Activated T-cell treated with anti-CD3 and anti-CD28 coated beads for 1 hour (primary cell): Measurements from ENCODE around the gene NTF4.
A peak's percentile ranks its signal among the peaks of the same experiment; 100 is the strongest.
"Not testable (repeated sequence)": the region's sequence is repeated elsewhere in the genome, so short reads cannot be mapped to it uniquely, and the experiment has no call there.

Experiments
- DNase-seq: peaks from one replicate; pipeline ENCODE4 v3.0.0-alpha.2; 2020; ENCODE audit warnings: low read depth

Gene NTF4

DNA sequence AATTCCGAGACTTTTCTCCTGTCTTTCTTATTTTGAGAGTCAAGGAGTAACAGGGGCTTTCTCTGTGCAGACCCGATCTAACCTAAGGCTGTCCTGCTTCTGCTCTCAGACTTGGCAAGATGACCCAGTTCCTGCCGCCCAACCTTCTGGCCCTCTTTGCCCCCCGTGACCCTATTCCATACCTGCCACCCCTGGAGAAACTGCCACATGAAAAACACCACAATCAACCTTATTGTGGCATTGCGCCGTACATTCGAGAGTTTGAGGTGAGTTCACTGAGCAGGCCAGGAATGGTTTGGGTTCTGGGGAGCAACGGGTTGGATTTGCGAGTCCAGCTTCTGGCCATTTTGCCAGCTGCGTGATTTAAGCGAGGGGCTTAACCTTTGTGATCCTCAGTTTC, 21.7 kb upstream of the NTF4 start:
- DNase-seq: no peak

DNA sequence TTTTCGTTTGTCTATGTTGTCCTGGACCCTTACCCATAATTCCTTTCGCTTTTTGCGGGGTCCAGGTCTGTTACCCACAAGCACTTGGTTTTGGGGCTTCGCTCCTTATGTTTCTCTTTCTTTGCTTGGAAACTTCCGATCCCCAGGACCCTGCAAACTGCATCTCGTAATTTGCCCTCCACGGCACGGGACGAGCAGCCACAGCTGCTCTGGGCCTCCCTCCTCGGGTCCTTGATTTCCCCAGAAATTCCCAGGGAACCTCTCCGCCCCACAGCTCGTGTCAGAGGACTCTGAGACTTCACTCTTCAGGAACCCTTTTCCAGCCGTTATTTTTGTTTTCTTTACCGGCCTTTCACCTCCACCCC, 21.2 kb upstream of the NTF4 start:
- DNase-seq: no peak

DNA sequence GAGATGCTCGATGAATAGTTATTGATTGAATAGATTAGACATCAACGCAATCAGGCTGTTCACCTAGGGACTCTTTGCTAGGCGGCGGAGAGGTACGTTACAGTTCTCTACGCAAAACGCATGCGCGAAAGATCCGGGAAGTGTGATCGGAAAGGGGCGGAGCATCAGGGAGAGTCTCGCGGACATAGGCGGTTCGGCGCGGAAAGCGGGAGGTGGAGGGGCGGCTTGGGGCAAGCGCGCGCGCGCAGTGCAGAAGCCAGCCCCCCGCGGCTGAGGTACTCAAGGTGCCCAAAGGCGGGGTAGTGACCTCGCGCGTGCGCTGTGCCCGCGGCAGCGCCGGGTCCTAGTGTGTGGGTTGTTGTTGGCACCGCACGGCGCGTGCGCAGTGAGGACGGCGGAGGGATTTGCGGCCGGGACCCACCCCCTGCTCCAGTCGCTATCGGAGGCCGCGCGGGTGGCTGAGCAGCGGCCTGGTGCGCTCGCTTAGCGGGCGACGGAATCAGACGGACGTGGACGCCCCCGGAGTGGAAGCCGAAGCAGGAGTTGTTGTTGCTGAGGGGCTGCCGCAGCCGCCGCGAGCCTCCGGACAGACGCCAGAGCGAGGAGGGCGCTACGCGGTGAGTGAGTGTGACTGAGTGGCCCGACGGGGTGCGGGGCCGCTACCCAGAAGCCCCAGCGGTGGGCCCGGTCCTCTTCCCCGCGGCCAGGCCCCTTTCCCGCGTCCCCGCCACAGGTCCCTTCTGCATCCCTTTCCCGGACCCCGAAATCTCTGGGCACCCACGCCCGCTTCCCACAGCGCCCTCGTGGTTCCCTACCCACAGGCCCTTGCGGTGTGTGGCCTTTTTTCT, 20.6 kb upstream of the NTF4 start, which contains the start of gene SNRNP70:
Gene SNRNP70, plus strand, starts transcription at position 432 of the 848 bp plus-strand sequence. CDS start 964 bp downstream, outside the sequence.
- DNase-seq: peak; percentile 98

DNA sequence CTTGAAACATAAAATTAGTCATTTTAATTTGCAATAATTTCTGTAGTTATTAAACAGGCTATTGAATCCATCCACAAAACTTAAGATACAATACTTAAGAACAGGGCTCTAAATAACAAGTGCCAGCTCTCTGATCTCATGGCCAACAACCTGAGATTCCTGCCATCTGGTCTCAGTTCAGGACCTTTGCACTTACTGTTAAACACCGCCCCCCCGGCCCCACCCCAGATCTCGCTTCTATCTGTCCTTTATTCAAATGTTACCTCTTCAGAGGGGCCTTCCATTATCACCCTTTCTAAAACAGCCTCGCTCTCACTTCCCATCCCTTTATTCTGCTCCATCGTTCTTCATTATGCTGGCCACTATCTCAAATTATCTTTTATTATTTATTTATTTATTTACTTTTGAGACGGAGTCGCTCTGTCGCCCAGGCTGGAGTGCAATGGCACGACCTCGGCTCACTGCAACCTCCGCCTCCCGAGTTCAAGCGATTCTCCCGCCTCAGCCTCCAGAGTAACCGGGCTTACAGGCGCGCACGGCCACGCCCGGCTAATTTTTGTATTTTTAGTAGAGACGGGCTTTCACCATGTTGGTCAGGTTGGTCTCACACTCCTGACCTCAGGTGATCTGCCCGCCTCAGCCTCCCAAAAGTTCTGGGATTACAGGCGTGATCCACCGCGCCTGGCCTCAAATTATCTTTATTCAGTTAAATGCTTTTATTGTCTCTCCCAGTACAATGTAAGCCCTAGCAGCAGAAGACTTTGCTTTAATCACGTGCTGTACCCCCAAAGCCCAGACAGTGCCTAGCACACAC, 19.8 kb upstream of the NTF4 start:
- no peak for DNase-seq

DNA sequence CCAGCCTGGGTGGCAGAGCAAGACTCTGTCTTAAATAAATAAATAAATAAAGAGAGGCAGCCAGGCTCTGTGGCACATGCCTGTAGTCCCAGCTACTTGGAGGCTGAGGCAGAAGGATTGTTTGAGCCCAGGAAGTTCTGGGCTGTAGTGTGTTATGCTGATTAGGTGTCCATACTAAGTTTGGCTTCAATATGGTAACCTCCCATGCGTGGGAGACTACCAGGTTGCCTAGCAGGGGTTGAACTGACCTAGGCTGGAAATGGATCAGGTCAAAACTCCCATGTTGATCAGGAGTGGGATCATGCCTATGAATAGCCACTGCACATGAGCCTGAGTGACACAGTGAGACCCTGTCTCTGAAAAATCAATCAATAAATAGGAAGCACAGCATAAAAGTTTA, 16.7 kb upstream of the NTF4 start:
- no peak for DNase-seq

DNA sequence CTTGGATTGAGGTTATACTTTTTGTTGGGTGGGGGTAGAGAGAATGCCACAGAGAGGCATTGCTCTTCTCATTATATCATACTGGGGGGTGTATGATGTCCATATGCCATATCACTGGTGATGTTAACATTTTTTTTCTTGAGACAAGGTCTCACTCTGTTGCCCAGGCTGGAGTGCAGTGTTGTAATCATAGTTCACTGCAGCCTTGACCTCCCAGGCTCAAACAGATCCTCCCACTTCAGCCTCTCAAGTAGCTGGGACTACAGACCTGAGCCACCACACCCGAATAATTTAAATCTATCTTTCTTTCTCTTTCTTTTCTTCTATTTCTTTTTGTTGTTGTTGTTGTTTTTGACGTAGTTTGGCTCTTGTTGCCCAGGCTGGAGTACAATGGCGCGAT, 15.8 kb upstream of the NTF4 start:
- DNase-seq: no peak

DNA sequence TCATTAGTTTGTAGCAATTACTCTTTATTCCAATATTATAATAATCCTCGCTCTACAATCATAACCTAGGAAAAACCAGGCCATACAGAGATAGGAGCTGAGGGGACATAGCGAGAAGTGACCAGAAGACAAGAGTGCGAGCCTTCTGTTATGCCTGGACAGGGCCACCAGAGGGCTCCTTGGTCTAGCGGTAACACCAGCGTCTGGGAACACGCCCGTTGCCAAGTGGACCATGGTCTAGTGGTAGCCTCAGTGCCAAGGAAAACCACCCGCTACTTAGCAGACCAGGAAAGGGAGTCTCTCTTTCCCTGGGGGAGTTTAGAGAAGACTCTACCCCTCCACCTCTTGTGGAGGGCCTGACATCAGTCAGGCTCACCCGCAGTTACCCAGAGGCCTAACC, 10.3 kb upstream of the NTF4 start:
- not testable (repeated sequence) for DNase-seq

DNA sequence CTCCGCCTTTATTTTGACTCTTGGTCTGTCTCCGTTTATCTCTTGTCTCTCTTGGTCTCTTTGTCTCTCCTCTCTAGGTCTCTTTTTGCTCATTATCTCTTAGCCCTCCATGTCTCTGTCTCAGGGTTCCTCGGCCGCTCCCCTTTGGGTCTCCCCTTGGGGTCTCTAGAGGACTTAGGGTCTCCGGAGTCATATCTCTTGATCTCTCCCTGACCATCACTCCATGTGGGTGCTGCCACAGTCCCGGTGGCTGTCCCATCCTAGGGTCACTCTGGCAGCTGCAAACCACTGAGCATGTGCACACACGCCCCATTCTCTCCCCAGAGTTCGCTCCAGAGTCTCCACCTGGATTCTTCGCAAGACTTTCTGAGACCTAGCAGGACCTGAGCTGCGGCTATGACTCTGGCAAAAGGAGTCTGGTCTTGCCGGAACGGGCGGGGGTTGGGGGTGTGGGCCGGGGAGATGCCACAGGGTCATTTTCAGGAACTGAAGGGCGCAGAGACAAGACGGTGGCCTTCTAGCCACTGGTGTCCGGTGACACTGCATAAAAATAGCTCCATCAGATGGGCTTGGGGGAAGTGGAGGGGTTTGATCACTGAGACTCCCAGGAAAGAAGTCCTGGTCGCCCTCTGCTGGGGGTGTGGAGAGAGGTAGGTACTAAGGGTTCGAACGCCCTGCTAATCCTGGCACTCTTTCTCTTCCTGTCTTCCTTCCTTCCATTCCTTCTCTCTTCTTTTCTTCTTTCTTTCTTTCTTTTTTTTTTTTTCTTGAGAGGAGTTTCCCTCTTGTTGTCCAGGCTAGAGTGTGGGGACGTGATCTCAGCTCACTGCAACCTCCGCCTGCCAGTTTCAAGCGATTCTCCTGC, 9.1 kb upstream of the NTF4 start:
- no peak for DNase-seq

DNA sequence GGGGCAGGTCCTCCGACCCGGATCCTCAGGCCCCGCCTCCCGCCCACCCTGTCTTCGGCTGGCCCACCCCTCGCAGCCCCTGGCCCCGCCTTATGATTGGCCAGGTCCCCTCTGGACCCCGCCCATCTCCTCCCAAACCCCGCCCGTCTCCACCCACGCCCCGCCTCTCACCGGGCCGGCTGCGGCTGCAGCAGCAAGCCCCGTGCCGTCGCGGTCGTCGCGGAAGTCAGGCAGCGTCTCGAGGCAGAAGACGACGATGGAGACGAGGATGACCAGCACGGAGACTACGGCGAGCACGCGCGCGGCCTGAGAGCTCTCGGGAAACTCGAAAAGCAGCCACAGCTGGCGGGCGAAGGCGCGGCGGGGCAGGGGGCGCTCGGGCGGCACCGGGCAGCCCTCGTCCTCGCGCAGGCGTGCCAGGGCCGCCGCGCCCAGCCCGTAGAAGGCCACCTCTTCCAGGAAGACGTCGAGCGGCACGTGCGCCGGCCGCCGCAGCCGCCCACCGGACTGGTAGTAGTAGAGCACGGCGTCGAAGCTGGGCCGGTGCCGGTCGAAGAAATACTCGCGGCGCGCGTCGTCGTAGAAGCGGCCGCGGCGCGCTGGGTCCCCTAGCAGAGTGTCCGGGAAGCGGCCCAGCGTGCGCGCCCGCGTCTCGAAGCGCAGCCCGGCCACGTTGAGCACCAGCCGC, 7.4 kb upstream of the NTF4 start:
- no peak for DNase-seq

DNA sequence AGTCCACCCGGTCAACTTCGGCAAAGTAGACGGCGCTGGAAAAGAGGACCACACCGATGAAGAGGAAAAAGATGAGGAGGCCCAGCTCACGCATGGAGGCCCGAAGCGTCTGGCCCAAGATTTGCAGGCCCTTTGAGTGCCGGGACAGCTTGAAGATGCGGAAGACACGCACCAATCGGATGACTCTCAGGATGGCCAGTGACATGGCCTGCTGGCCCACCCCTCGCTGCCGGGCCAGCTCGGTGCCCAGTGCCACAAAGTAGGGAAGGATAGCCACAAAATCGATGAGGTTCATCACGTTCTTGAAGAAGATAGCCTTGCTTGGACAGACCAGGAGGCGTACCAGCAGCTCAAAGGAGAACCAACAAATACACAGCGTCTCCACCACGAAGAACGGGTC, 5.8 kb upstream of the NTF4 start:
- no peak for DNase-seq

DNA sequence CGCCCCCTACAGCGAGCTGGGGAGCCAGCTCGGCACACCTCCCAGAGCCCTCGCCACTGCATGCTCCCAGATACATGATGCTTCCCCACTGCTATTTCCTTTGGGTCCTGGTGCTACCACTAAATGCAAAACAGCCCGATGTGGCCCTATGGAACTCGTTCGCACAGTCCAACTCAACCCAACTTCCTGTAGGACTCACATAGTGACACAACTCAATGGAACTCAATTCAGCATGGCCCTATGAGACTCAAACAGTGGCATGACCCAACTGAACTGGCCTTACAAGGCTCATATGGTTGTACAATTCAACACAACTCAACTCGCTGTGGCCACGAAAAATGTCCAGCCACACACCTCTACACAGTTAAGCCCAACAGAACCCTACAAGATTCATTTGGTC, 4.4 kb upstream of the NTF4 start:
- DNase-seq: no peak

DNA sequence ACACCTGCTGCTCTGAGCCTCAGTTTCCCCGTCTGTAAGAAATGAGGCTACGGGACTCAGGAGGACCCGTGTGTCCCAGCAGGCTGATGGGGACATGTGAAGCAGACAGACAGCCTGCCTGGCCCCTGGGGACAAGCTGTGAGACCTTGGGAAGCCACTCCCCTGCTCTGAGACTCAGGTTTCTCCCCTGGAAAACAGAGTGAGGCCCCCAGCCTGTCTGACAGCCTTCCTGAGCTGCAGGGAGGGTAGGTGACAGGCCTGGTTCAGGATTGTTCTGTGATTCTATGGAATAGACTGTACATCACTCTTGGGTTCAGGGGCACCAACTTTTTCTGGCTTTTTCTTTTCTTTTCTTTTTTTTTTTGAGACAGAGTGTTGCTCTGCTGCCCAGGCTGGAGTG, 2.9 kb upstream of the NTF4 start:
- DNase-seq: no peak

DNA sequence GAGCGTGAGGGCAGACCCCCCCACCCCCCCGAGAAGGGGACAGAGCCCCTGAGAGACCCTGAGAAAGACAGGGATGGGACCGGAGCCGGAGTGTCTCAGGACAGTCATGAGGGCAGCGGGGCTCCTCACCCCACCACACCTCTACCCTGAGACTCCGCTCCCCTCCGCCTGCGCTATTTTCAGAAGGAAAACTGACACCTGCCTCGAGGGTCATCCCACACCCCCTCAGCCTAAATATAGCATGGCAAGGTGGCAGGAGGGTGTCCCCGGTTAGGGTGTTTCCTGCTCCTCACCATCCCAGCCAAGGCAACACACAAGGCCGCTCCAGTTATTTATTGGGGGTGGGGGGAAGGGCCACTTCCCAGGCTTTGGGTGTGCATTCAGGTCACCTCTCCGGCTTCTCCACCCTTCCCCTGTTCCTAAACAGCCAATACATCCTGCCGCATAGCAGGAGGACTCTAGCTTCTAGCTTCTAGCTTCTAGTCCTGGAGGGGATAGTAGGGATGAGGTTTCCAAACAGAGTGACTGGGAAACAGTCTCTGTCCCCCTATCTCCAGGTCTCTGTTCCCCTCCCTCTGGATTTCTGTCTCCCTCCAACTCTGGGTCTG, 1.4 kb upstream of the NTF4 start:
- no peak for DNase-seq

DNA sequence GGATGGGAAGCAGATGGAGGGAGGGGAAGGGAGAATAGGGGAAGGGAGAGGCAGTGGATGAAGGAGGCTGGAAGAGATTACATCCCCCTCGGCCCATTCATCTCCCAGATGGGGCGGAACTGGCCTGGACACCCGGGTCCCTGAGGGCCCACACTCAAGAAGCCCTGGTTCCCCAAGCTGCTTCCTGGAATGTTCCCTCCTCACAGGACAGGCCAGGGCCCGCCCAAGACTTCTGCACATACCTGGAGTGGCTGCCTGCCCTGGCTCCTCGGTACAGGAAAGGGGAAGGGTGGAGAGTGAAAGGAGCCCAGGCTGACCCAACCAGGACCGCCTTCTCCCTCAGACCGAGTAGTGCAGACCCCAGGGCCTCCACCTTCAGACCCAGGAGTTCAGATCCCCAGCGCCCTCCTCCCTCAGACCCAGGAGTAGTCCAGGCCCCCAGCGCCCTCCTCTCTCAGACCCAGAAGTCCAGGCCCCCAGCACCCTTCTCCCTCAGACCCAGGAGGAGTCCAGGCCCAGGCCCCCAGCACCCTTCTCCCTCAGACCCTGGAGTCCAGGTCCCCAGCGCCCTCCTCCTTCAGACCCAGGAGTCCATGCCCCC, 489 bp downstream of the NTF4 start:
- DNase-seq: no peak

DNA sequence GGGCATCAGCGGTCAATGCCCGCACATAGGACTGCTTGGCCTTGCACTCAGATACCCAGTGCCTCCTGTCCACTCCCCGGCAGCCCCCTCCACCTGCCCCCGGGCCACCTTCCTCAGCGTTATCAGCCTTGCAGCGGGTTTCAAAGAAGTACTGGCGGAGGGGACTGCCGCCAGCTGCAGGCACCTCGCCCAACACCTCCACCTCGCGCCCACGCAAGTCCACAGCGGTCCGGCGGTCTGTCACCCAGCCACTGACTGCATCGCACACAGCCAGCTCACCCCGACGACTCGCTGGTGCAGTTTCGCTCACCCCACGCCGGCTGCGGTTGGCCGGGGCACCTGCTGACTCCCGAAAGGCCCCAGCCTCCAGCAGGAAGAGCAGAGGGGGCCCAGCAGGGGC, 3.2 kb downstream of the NTF4 start:
- no peak for DNase-seq

DNA sequence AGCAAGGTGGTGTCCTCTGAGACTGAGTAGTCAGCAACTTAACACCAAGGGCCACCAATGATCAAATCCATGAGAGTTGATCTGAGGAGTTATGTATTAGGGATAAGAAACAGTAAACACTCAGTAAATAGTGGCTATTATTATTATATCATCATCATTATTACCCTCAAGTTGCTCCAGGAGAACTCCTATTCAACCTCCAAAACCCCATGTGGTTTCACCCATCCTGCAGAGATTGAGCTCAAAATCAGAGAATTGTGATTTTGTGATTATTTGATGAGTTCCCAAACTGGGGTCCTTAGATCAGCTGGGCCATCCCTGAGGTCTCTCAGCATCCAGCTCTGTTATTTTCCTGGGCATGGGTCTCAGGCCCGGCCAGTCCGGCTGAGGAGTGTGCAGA, 3.6 kb downstream of the NTF4 start:
- DNase-seq: no peak

DNA sequence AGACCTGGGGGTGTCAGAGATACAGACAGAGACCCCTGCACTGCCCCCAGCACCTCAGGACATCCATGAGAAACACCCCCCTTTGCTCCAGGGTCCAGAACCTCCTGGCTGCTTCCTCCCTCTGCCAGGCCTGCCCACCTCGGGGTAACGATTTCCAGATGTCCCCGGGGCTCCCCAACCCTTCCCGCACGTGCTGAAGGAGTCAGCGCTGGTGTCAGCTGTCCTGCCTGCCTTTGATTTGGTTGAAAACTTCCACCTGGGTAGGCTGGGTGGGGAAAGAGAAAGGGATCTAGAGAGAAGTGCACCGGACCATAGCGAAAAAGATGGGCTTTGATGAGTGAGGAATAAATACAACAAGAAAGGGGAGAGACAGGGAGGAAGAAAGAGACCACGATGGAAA, 5.6 kb downstream of the NTF4 start:
- no peak for DNase-seq

DNA sequence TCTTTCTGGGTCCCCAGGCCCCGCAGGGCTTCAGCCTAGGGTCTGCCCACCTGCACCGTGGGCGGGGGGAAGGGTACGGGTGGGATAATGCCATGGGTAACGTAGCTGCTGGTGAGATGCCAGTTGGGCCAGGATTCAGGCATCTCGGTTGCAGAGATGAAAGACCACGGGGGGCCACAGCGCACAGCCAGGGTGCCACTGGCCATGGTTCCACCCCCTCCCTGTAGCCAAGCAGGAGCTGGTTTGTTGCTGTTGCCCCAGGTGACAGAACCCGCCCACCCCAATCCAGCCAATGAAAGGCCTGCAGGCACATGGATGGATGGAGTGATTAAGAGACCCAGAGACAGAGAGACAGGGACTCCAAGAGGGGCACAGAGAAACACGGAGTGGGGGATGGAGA, 6.1 kb downstream of the NTF4 start:
- DNase-seq: no peak

DNA sequence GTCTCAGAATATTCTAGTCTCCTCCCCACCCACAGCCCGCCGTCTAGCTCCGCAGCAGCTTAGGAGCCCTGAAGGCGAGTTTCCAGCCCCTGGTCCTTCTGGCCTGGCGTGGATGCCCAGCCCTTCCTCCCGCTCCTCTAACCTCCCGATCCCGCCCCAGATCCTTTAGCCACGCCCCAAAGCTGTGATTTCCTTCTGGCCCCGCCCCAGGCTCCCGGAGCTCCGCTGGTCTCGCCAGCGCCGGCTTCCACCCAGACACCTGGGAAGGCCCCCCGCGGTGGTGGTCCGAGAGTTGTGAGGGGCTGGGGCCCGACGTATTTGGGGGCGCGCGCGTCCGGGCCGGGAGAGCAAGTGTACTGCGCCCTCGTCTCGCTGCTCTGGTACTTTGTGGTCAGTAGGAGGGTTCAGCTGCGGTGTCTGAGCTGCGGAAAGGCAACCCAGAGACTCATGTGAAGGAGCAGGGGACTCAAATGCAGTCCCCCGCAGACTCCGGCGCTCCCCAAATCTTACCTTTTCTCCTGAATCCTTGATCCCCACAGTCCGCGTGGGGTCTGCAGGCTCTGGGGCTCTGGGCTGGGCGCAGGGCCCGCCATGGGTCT, 6.9 kb downstream of the NTF4 start, which contains the start of gene CGB7:
Gene CGB7, minus strand, starts transcription at position 114 of the 599 bp plus-strand sequence. CDS start 2,374 bp downstream, outside the sequence.
- peak; percentile 18 for DNase-seq

DNA sequence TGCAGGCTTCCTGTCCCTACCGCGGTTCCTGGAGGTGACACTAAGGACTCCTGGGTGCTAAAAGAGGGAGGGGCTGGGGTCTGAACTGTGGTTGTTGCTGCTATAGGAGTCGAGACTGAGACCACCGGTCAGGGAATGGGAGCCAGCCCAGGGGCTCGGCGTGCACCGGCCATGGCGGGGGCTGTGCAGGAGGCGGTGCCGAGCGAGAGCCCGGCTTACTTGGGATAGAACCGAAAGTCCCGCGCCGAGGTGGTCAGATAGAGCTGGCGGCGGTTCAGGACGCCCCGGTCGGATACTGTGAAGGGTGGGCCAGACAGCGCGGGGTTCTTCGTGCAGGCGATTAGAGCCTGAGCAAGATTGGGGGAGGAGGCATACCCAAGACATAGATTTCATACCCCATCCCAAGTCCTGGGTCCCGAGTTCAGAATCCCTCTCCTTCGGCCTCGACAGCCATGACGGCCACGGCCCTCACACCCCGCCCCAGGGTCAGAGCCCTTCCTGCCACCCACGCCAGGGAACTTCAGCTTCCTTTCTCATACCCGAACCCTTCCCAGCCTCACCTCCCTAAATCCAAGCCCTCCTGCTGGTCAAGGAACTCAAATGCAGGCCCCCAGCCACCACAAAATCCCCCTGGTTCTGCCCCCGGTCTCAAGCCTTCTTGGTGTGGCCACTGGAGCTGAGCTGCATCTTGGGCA, 7.6 kb downstream of the NTF4 start:
- DNase-seq: not testable (repeated sequence)
